Measurements from ENCODE around the gene NISCH. TPM values are rescaled to one million over a fixed set of nuclear protein-coding genes. Genes with fewer than 3 reads are reported as not detected.

The NISCH gene
- total RNA-seq, 2 experiments from 2014 or later, result 72.9 to 84.1 TPM

GRCh38 chr3:52501046-52501445 lies 45.6 kb downstream of the NISCH start:
- H3K4me1 Mint-ChIP-seq, result peaks cover 2% of the 10 kb centered on the region
- no peaks in the 10 kb centered on the region for H3K27me3 Mint-ChIP-seq
- H3K9me3 Mint-ChIP-seq (ENCODE audit: low read depth), result no peaks in the 10 kb centered on the region
- H3K36me3 Mint-ChIP-seq, result no peaks in the 10 kb centered on the region
- H3K27ac Mint-ChIP-seq, result no peak overlapping the region
- CTCF ChIA-PET, result no interaction called here
- no peak overlapping the region for H3K4me3 Mint-ChIP-seq
- ATAC-seq, result no peak
- no peak for DNase-seq

- CTCF ChIA-PET, result no interaction called here
- H3K27ac Mint-ChIP-seq, result no peak overlapping the region
- no peak for DNase-seq
Measured at GRCh38 chr3:52502001-52502400, 46.6 kb downstream of the NISCH start.

GRCh38 chr3:52502808-52503350 lies 47.5 kb downstream of the NISCH start:
- no peaks in the 10 kb centered on the region for H3K27me3 Mint-ChIP-seq
- H3K36me3 Mint-ChIP-seq, result no peaks in the 10 kb centered on the region
- ATAC-seq, result no peak
- CTCF ChIA-PET, result interaction anchor here (0.7 kb wide), 1 partner anchor 440 kb away, joined by 3 read pairs; no protein-coding TSS in a partner anchor
- peaks cover 2% of the 10 kb centered on the region for H3K4me1 Mint-ChIP-seq
- H3K27ac Mint-ChIP-seq, result no peak overlapping the region
- H3K4me3 Mint-ChIP-seq, result no peak overlapping the region
- DNase-seq, result no peak
- H3K9me3 Mint-ChIP-seq (ENCODE audit: low read depth), result no peaks in the 10 kb centered on the region

More at GRCh38 chr3:52502001-52502400, 46.6 kb downstream of the NISCH start:
- Mint-ChIP-seq H3K36me3 (no peaks in the 10 kb centered on the region), H3K4me3 (no peak overlapping the region), H3K4me1 (peaks cover 2% of the 10 kb centered on the region), H3K9me3 (ENCODE audit: low read depth) (no peaks in the 10 kb centered on the region), H3K27me3 (no peaks in the 10 kb centered on the region)
- ATAC-seq, result no peak

- no peaks in the 10 kb centered on the region for H3K36me3 Mint-ChIP-seq
- no peak overlapping the region for H3K27ac Mint-ChIP-seq
- H3K4me3 Mint-ChIP-seq, result no peak overlapping the region
- H3K27me3 Mint-ChIP-seq, result no peaks in the 10 kb centered on the region
- no peak for DNase-seq
- H3K4me1 Mint-ChIP-seq, result no peaks in the 10 kb centered on the region
- ATAC-seq, result no peak
- no peaks in the 10 kb centered on the region for H3K9me3 Mint-ChIP-seq (ENCODE audit: low read depth)
- CTCF ChIA-PET, result no interaction called here
Measured at GRCh38 chr3:52503788-52504424, 48.5 kb downstream of the NISCH start.

GRCh38 chr3:52504977-52505376 lies 49.6 kb downstream of the NISCH start:
- no peaks in the 10 kb centered on the region for H3K36me3 Mint-ChIP-seq
- CTCF ChIA-PET, result no interaction called here
- no peaks in the 10 kb centered on the region for H3K27me3 Mint-ChIP-seq
- DNase-seq (no peak), ATAC-seq (no peak)
- no peaks in the 10 kb centered on the region for H3K4me1 Mint-ChIP-seq
- H3K4me3 Mint-ChIP-seq, result no peak overlapping the region
- H3K27ac Mint-ChIP-seq, result no peak overlapping the region
- no peaks in the 10 kb centered on the region for H3K9me3 Mint-ChIP-seq (ENCODE audit: low read depth)

GRCh38 chr3:52506266-52506966 lies 51.0 kb downstream of the NISCH start:
- H3K9me3 Mint-ChIP-seq (ENCODE audit: low read depth), result no peaks in the 10 kb centered on the region
- DNase-seq (no peak), ATAC-seq (no peak)
- H3K27me3 Mint-ChIP-seq, result no peaks in the 10 kb centered on the region
- CTCF ChIA-PET, result no interaction called here
- H3K4me1 Mint-ChIP-seq, result no peaks in the 10 kb centered on the region
- no peak overlapping the region for H3K27ac Mint-ChIP-seq
- no peaks in the 10 kb centered on the region for H3K36me3 Mint-ChIP-seq
- no peak overlapping the region for H3K4me3 Mint-ChIP-seq

- Mint-ChIP-seq H3K36me3 (no peaks in the 10 kb centered on the region), H3K4me1 (no peaks in the 10 kb centered on the region), H3K27ac (no peak overlapping the region), H3K27me3 (no peaks in the 10 kb centered on the region), H3K4me3 (no peak overlapping the region), H3K9me3 (ENCODE audit: low read depth) (no peaks in the 10 kb centered on the region)
- no peak for DNase-seq
- CTCF ChIA-PET, result no interaction called here
- ATAC-seq, result no peak
Measured at GRCh38 chr3:52507359-52507758, 52.0 kb downstream of the NISCH start.

GRCh38 chr3:52509753-52510328 lies 54.4 kb downstream of the NISCH start:
- Mint-ChIP-seq H3K36me3 (no peaks in the 10 kb centered on the region), H3K4me1 (peaks cover 2% of the 10 kb centered on the region), H3K27ac (no peak overlapping the region), H3K9me3 (ENCODE audit: low read depth) (no peaks in the 10 kb centered on the region), H3K27me3 (no peaks in the 10 kb centered on the region), H3K4me3 (no peak overlapping the region)
- DNase-seq, result no peak
- no peak for ATAC-seq
- CTCF ChIA-PET, result interaction anchor here (1.4 kb wide), 1 partner anchor 137 kb away, joined by 3 read pairs; no protein-coding TSS in a partner anchor

- Mint-ChIP-seq H3K27ac (no peak overlapping the region), H3K36me3 (no peaks in the 10 kb centered on the region), H3K4me3 (no peak overlapping the region), H3K9me3 (ENCODE audit: low read depth) (no peaks in the 10 kb centered on the region), H3K27me3 (no peaks in the 10 kb centered on the region), H3K4me1 (peaks cover 2% of the 10 kb centered on the region)
- CTCF ChIA-PET, result interaction anchor here (1.4 kb wide), 1 partner anchor 135 kb away, joined by 3 read pairs; no protein-coding TSS in a partner anchor
- no peak for ATAC-seq
- DNase-seq, result no peak
Measured at GRCh38 chr3:52511509-52511908, 56.1 kb downstream of the NISCH start.

GRCh38 chr3:52512105-52512504 lies 56.7 kb downstream of the NISCH start:
- Mint-ChIP-seq H3K4me3 (no peak overlapping the region), H3K27ac (no peak overlapping the region), H3K4me1 (peaks cover 2% of the 10 kb centered on the region), H3K27me3 (no peaks in the 10 kb centered on the region), H3K36me3 (no peaks in the 10 kb centered on the region), H3K9me3 (ENCODE audit: low read depth) (no peaks in the 10 kb centered on the region)
- ATAC-seq, result no peak
- DNase-seq, result no peak
- CTCF ChIA-PET, result interaction anchor here (0.5 kb wide), 1 partner anchor 237 kb away, joined by 4 read pairs; no protein-coding TSS in a partner anchor

GRCh38 chr3:52512727-52513126 lies 57.3 kb downstream of the NISCH start:
- Mint-ChIP-seq H3K4me3 (no peak overlapping the region), H3K36me3 (no peaks in the 10 kb centered on the region), H3K27me3 (no peaks in the 10 kb centered on the region), H3K27ac (no peak overlapping the region), H3K4me1 (peaks cover 2% of the 10 kb centered on the region), H3K9me3 (ENCODE audit: low read depth) (no peaks in the 10 kb centered on the region)
- no peak for ATAC-seq
- CTCF ChIA-PET, result interaction anchor here (0.5 kb wide), 1 partner anchor 236 kb away, joined by 4 read pairs; no protein-coding TSS in a partner anchor
- no peak for DNase-seq

- CTCF ChIA-PET, result no interaction called here
- Mint-ChIP-seq H3K36me3 (no peaks in the 10 kb centered on the region), H3K27me3 (no peaks in the 10 kb centered on the region), H3K27ac (no peak overlapping the region), H3K9me3 (ENCODE audit: low read depth) (no peaks in the 10 kb centered on the region), H3K4me3 (no peak overlapping the region), H3K4me1 (peaks cover 2% of the 10 kb centered on the region)
- DNase-seq (no peak), ATAC-seq (no peak)
Measured at GRCh38 chr3:52513281-52513680, 57.9 kb downstream of the NISCH start.

- H3K27ac Mint-ChIP-seq, result no peak overlapping the region
- H3K27me3 Mint-ChIP-seq, result no peaks in the 10 kb centered on the region
- no peak overlapping the region for H3K4me3 Mint-ChIP-seq
- H3K4me1 Mint-ChIP-seq, result peaks cover 2% of the 10 kb centered on the region
- no peaks in the 10 kb centered on the region for H3K9me3 Mint-ChIP-seq (ENCODE audit: low read depth)
- CTCF ChIA-PET, result no interaction called here
- ATAC-seq, result no peak
- H3K36me3 Mint-ChIP-seq, result no peaks in the 10 kb centered on the region
- no peak for DNase-seq
Measured at GRCh38 chr3:52514576-52514975, 59.2 kb downstream of the NISCH start.

GRCh38 chr3:52515192-52515591 lies 59.8 kb downstream of the NISCH start:
- no peaks in the 10 kb centered on the region for H3K9me3 Mint-ChIP-seq (ENCODE audit: low read depth)
- no peak overlapping the region for H3K27ac Mint-ChIP-seq
- peaks cover 2% of the 10 kb centered on the region for H3K4me1 Mint-ChIP-seq
- no peaks in the 10 kb centered on the region for H3K27me3 Mint-ChIP-seq
- ATAC-seq (no peak), DNase-seq (no peak)
- CTCF ChIA-PET, result no interaction called here
- no peaks in the 10 kb centered on the region for H3K36me3 Mint-ChIP-seq
- H3K4me3 Mint-ChIP-seq, result no peak overlapping the region

All from activated CD8-positive, alpha-beta memory T cell treated with anti-CD3 and anti-CD28 coated beads, Interleukin-2, amount 10 ng/mL, durations not matched to agents 7 days and 5 days (primary cell).